A549 (cell line): ENCODE data around the gene THTPA. TPM values are rescaled to one million over a fixed set of nuclear protein-coding genes. Genes with fewer than 3 reads are reported as not detected.

Experiments used
- ATAC-seq, 2 experiments: fragments of 200-7000 bp in 1 of 2; fragments of >200 bp in 1 of 2; cut with Nextera tagmentation in 1 of 2; cut with Tn5 transposase in 1 of 2; 3 replicates each; pipeline versions ENCODE4 v1.8.0 to v1.9.1; 2018 to 2020; ENCODE audit warnings: mild to moderate bottlenecking in 1 of 2, moderate library complexity in 1 of 2
- CTCF ChIA-PET: fragments of 300-600 bp; sonication (Branson Sonifier 250); formaldehyde crosslinking; extraction: SDS; loops from one replicate; lab custom pipeline; 2021; ENCODE audit warnings: antibody characterized with exemption, inconsistent platforms; lab: Yijun Ruan, JAX
- POLR2A ChIA-PET: fragments of 350-600 bp; formaldehyde crosslinking; extraction: SDS; loops from one replicate; lab custom pipeline; 2021; ENCODE audit warnings: antibody characterized with exemption, inconsistent platforms; lab: Yijun Ruan, JAX
- DNase-seq, 2 experiments: peaks; one replicate each; pipeline versions ENCODE4 v3.0.0 to v3.0.0-alpha.2; 2011 to 2016; ENCODE audit warnings: low read depth in 1 of 2, low spot score in 1 of 2
- FAIRE-seq: peaks from 2 replicates; lab custom pipeline; 2011; peaks lifted over from hg19 to GRCh38; lab: Jason Lieb, UNC
- H3K27ac ChIP-seq, 2 experiments: fragments of >200 bp; sonication (Bioruptor Twin); formaldehyde crosslinking; 3 replicates each; pipeline ENCODE4 v1.5.1; 2016 to 2017
- H3K4me1 ChIP-seq: fragments of >200 bp; sonication (Bioruptor Twin); formaldehyde crosslinking; 3 replicates; pipeline ENCODE4 v1.6.1; 2016
- H3K4me2 ChIP-seq: fragments of >200 bp; sonication (Bioruptor Twin); formaldehyde crosslinking; 3 replicates; pipeline ENCODE4 v1.6.1; 2016
- H3K4me3 ChIP-seq: fragments of >200 bp; sonication (Bioruptor Twin); formaldehyde crosslinking; 3 replicates; pipeline ENCODE4 v1.5.1; 2016
- H3K9me3 ChIP-seq: fragments of >200 bp; sonication (Bioruptor Twin); formaldehyde crosslinking; 3 replicates; pipeline ENCODE4 v1.6.1; 2016
- BHLHE40 ChIP-seq: IDR thresholded peaks from 2 replicates; pipeline ENCODE4 v1.6.1; 2012; ENCODE audit warnings: low read depth, low read length, inconsistent platforms
- CEBPB ChIP-seq, 2 experiments: fragments of >200 bp in 1 of 2; sonication (Bioruptor Twin) in 1 of 2; formaldehyde crosslinking in 1 of 2; IDR thresholded peaks; 2 replicates each; pipeline ENCODE4 v1.6.1; 2012 to 2016
- CHD2 ChIP-seq: fragments of 150-350 bp; IDR thresholded peaks from 2 replicates; pipeline ENCODE4 v1.6.1; 2014; ENCODE audit warnings: low read length; ENCODE audit not compliant: partially characterized antibody
- EHMT2 ChIP-seq: fragments of 200-600 bp; sonication (generic); IDR thresholded peaks from 2 replicates; pipeline ENCODE4 v1.6.1; 2016; ENCODE audit warnings: antibody characterized with exemption, low read depth, mild to moderate bottlenecking, moderate library complexity
- ESRRA ChIP-seq: fragments of 150-350 bp; IDR thresholded peaks from 2 replicates; pipeline ENCODE4 v1.6.1; 2014; ENCODE audit warnings: mild to moderate bottlenecking, low read length, borderline replicate concordance
- FOSL2 ChIP-seq, 2 experiments: fragments of 450-650 bp in 1 of 2; fragments of >200 bp in 1 of 2; sonication (Bioruptor Twin) in 1 of 2; formaldehyde crosslinking; IDR thresholded peaks; 2 replicates each; pipeline versions ENCODE4 v1.5.0 to v1.6.1; 2016 to 2020; ENCODE audit warnings: mild to moderate bottlenecking in 1 of 2, moderate library complexity in 1 of 2
- HEYL ChIP-seq: fragments of 250-450 bp; sonication (Bioruptor Pico); IDR thresholded peaks from 2 replicates; pipeline ENCODE4 v1.8.0; 2021; ENCODE audit warnings: mild to moderate bottlenecking, moderate library complexity
- HOXA7 ChIP-seq: fragments of 250-450 bp; sonication (Bioruptor Pico); IDR thresholded peaks from 2 replicates; pipeline ENCODE4 v1.5.0; 2020; ENCODE audit warnings: mild to moderate bottlenecking, moderate library complexity
- HOXB5 ChIP-seq: fragments of 250-450 bp; sonication (Bioruptor Pico); IDR thresholded peaks from 2 replicates; pipeline ENCODE4 v1.5.0; 2020; ENCODE audit warnings: mild to moderate bottlenecking, moderate library complexity
- JUNB ChIP-seq: fragments of >200 bp; sonication (Bioruptor Twin); formaldehyde crosslinking; IDR thresholded peaks from 2 replicates; pipeline ENCODE4 v1.6.1; 2016
- KDM5A ChIP-seq: fragments of 200-600 bp; sonication (generic); IDR thresholded peaks from 2 replicates; pipeline ENCODE4 v1.6.1; 2016; ENCODE audit warnings: antibody characterized with exemption, mild to moderate bottlenecking
- NFE2L2 ChIP-seq: fragments of 150-350 bp; conservative IDR thresholded peaks from 2 replicates; pipeline ENCODE4 v1.6.1; 2014; ENCODE audit warnings: low read length
- NPAS2 ChIP-seq: fragments of 250-450 bp; sonication (Bioruptor Pico); IDR thresholded peaks from 2 replicates; pipeline ENCODE4 v1.8.0; 2022; ENCODE audit warnings: mild to moderate bottlenecking, moderate library complexity, borderline replicate concordance
- PHF8 ChIP-seq: fragments of 200-600 bp; sonication (generic); IDR thresholded peaks from 2 replicates; pipeline ENCODE4 v1.6.1; 2016; ENCODE audit warnings: low read depth, mild to moderate bottlenecking, antibody characterized with exemption, moderate library complexity, borderline replicate concordance
- POLR2A ChIP-seq: IDR thresholded peaks from 2 replicates; pipeline ENCODE4 v1.6.1; 2012; ENCODE audit warnings: mild to moderate bottlenecking, low read length
- RAD21 ChIP-seq, 2 experiments: fragments of >200 bp in 1 of 2; sonication (Bioruptor Twin) in 1 of 2; formaldehyde crosslinking in 1 of 2; IDR thresholded peaks in 1 of 2; conservative IDR thresholded peaks in 1 of 2; 2 replicates in 1 of 2; 3 replicates in 1 of 2; pipeline ENCODE4 v1.6.1; 2012 to 2018; ENCODE audit warnings: inconsistent platforms in 1 of 2
- RARB ChIP-seq: fragments of 250-450 bp; sonication (Bioruptor Pico); IDR thresholded peaks from 2 replicates; pipeline ENCODE4 v1.8.0; 2021; ENCODE audit warnings: mild to moderate bottlenecking, moderate library complexity
- RFX5 ChIP-seq: fragments of 450-650 bp; IDR thresholded peaks from 2 replicates; pipeline ENCODE4 v1.7.1; 2014; ENCODE audit warnings: antibody characterized with exemption, mild to moderate bottlenecking, moderate library complexity
- RNF2 ChIP-seq: fragments of 200-600 bp; sonication (generic); IDR thresholded peaks from 2 replicates; pipeline ENCODE4 v1.6.1; 2016; ENCODE audit warnings: low read depth, mild to moderate bottlenecking, antibody characterized with exemption, moderate library complexity, borderline replicate concordance
- SMC3 ChIP-seq: fragments of >200 bp; sonication (Bioruptor Twin); formaldehyde crosslinking; IDR thresholded peaks from 3 replicates; pipeline ENCODE4 v1.6.1; 2018; ENCODE audit warnings: inconsistent platforms
- TFCP2L1 ChIP-seq: fragments of 250-450 bp; sonication (Bioruptor Pico); IDR thresholded peaks from 2 replicates; pipeline ENCODE4 v1.5.0; 2021; ENCODE audit warnings: mild to moderate bottlenecking
- TP53 ChIP-seq: fragments of 250-450 bp; sonication (Bioruptor Pico); IDR thresholded peaks from 2 replicates; pipeline ENCODE4 v1.5.0; 2021; ENCODE audit warnings: mild to moderate bottlenecking, moderate library complexity
- ZSCAN20 ChIP-seq: fragments of 250-450 bp; sonication (Bioruptor Pico); IDR thresholded peaks from 2 replicates; pipeline ENCODE4 v1.8.0; 2022; ENCODE audit warnings: mild to moderate bottlenecking, moderate library complexity
- WGBS: methylation state at CpG from one replicate; pipeline ENCODE4 v1.1.6; 2017; ENCODE audit errors: missing lambda C conversion rate; 5-methylcytosine and 5-hydroxymethylcytosine counted together
- polyA plus RNA-seq, 4 experiments: library from polyadenylated mRNA; depleted of rRNA in 3 of 4; stranded (reverse); fragments of >200 nt; fragmentation: RNase III in 1 of 4; extraction: RNeasy Plus Mini Kit Qiagen cat#74134 plus additional on column Dnase treatment in 1 of 4; gene quantifications; 2 replicates in 3 of 4; 3 replicates in 1 of 4; pipeline ENCODE4 v1.2.3, GENCODE V29; 2011 to 2017
- TF ChIP-seq, protein P1 (sequence below): IDR thresholded peaks from 2 replicates; pipeline ENCODE4 v1.6.1; 2012
- TF ChIP-seq, protein P2 (sequence below): fragments of 250-450 bp; sonication (Bioruptor Pico); IDR thresholded peaks from 2 replicates; pipeline ENCODE4 v1.5.0; 2021; ENCODE audit warnings: mild to moderate bottlenecking, moderate library complexity, borderline replicate concordance
- TF ChIP-seq, protein P3 (sequence below): fragments of 250-450 bp; sonication (Bioruptor Pico); IDR thresholded peaks from 2 replicates; pipeline ENCODE4 v1.5.0; 2020; ENCODE audit warnings: low read depth, mild to moderate bottlenecking, moderate library complexity
- TF ChIP-seq, protein P4 (sequence below): fragments of 200-600 bp; sonication (generic); IDR thresholded peaks from 2 replicates; pipeline ENCODE4 v1.6.1; 2016; ENCODE audit warnings: antibody characterized with exemption, mild to moderate bottlenecking, moderate library complexity

THTPA gene
- polyA plus RNA-seq, 2 of the 4 experiments (the other 2 are of a cell fraction): 8.1 to 23.9 TPM

DNA sequence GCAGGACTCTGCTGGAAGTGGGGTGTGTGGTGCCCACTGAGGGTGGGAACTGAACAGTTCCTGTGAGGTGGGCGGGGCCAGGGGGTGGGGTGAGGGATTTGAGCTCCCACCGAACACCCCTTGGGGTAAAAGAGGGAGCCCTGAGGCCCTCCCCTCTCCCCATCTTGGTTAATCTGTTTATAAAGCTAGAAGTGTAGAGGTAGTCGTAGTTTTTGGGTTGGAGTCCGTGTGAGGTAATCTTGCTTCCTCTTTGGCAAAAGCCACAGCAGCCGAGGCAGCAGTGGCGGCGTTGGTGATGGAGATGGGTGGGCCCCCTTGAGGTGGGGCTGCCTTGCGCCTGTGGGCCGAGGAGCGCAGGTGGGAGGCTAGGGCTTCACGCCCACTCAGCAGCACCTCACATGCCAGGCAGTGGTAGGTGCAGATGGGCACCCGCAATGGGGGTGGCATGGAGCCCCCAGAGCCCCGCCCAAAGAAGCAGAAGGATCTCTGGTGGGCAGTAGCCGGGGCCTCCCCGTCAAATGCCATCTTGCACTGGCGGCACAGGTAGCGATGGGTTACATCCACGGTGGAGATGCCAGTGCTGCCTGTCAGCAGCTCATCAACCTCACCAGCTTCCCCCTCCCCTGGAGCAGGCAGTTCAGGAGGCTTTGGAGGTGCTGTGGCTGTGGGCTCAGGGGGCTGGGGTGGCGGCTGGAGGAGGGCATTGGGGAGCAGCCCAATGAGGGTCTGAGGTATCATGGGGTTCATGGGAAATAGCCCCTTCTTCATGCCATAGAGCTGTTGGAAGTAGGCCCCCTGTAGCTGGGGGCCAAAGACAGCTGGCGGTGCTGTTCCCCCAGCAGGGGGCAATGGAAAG lies 34.1 kb upstream of the THTPA start:
- Histone ChIP-seq H3K4me3 (no peak overlapping the region), H3K4me2 (no peak overlapping the region), H3K9me3 (no peaks in the 10 kb centered on the region), H3K27ac (no peak overlapping the region), H3K4me1 (no peaks in the 10 kb centered on the region)
- 81% methylated on average over 11 of the region's 20 CpGs for WGBS
- ChIA-PET POLR2A (no interaction called here), CTCF (interaction anchor here (0.7 to 2.8 kb wide), 6 partner anchors 9 to 46 kb away, joined by 3 to 13 read pairs (median 3); no protein-coding TSS in a partner anchor)
- no peak for DNase-seq
- TF ChIP-seq PHF8 (no peak), RAD21 (conservative IDR thresholded peaks at IDR 0.05 in 1 of 2, IDR thresholded peaks at IDR 0.05 in 1 of 2) (no peak), CHD2 (no peak), FOSL2 (IDR thresholded peaks at IDR 0.05) (no peak), FOSL2 (CRISPR knock-in tag; IDR thresholded peaks at IDR 0.05) (no peak), TP53 (CRISPR knock-in tag) (no peak), NFE2L2 (no peak), JUNB (no peak), EHMT2 (no peak), NPAS2 (CRISPR knock-in tag) (no peak), POLR2A (no peak), SMC3 (no peak), HEYL (CRISPR knock-in tag) (no peak)
- TF ChIP-seq, protein P1, sequence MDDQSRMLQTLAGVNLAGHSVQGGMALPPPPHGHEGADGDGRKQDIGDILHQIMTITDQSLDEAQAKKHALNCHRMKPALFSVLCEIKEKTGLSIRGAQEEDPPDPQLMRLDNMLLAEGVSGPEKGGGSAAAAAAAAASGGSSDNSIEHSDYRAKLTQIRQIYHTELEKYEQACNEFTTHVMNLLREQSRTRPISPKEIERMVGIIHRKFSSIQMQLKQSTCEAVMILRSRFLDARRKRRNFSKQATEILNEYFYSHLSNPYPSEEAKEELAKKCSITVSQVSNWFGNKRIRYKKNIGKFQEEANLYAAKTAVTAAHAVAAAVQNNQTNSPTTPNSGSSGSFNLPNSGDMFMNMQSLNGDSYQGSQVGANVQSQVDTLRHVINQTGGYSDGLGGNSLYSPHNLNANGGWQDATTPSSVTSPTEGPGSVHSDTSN: no peak
- TF ChIP-seq, protein P2, sequence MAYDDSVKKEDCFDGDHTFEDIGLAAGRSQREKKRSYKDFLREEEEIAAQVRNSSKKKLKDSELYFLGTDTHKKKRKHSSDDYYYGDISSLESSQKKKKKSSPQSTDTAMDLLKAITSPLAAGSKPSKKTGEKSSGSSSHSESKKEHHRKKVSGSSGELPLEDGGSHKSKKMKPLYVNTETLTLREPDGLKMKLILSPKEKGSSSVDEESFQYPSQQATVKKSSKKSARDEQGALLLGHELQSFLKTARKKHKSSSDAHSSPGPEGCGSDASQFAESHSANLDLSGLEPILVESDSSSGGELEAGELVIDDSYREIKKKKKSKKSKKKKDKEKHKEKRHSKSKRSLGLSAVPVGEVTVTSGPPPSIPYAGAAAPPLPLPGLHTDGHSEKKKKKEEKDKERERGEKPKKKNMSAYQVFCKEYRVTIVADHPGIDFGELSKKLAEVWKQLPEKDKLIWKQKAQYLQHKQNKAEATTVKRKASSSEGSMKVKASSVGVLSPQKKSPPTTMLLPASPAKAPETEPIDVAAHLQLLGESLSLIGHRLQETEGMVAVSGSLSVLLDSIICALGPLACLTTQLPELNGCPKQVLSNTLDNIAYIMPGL: no peak
- TF ChIP-seq, protein P3, sequence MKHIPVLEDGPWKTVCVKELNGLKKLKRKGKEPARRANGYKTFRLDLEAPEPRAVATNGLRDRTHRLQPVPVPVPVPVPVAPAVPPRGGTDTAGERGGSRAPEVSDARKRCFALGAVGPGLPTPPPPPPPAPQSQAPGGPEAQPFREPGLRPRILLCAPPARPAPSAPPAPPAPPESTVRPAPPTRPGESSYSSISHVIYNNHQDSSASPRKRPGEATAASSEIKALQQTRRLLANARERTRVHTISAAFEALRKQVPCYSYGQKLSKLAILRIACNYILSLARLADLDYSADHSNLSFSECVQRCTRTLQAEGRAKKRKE (CRISPR knock-in tag): no peak
- no peak for ATAC-seq
- no peak for FAIRE-seq

DNA sequence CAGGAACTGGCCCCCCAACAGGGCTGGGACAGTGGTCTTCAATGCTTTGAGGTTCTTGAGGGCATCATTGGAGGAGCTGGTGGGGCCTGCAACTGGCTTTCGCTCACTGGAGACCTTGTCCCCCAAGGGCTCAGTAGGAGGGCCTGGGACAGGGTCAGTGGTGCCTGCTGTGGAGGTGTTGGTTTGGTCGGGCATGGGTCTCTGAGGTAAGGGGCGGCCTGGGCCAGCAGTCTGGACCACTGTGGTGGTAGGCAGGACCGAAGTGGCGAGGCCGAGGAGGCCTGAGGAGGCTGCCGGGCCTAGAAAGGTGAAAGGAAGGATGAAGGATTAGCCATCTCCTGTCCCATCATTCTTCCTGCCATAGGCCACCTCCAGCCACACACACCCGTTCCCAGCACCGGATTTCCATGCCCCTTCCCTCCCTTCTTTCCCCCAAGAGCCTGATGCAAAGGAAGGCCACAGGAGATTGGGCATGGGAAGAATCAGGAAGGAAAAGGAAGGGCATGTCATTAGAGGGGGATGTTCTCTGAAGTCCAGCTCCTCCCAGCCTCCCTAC lies 33.4 kb upstream of the THTPA start:
- WGBS: 53% methylated on average over 8 of the region's 9 CpGs
- no peak overlapping the region for H3K4me2 ChIP-seq
- no peak overlapping the region for H3K4me3 ChIP-seq
- no peaks in the 10 kb centered on the region for H3K9me3 ChIP-seq
- no peaks in the 10 kb centered on the region for H3K4me1 ChIP-seq
- no peak overlapping the region for H3K27ac ChIP-seq
- no peak for FAIRE-seq
- TF ChIP-seq TFCP2L1 (no peak), KDM5A (no peak), RFX5 (no peak), BHLHE40 (no peak), TP53 (CRISPR knock-in tag) (no peak), HOXB5 (no peak), HOXA7 (CRISPR knock-in tag) (no peak), RNF2 (no peak), NPAS2 (CRISPR knock-in tag) (no peak), FOSL2 (IDR thresholded peaks at IDR 0.05) (no peak), FOSL2 (CRISPR knock-in tag; IDR thresholded peaks at IDR 0.05) (no peak), ZSCAN20 (CRISPR knock-in tag) (no peak), RARB (no peak), RAD21 (conservative IDR thresholded peaks at IDR 0.05 in 1 of 2, IDR thresholded peaks at IDR 0.05 in 1 of 2) (no peak), CEBPB (IDR thresholded peaks at IDR 0.05) (no peak), ESRRA (no peak)
- TF ChIP-seq, protein P4, sequence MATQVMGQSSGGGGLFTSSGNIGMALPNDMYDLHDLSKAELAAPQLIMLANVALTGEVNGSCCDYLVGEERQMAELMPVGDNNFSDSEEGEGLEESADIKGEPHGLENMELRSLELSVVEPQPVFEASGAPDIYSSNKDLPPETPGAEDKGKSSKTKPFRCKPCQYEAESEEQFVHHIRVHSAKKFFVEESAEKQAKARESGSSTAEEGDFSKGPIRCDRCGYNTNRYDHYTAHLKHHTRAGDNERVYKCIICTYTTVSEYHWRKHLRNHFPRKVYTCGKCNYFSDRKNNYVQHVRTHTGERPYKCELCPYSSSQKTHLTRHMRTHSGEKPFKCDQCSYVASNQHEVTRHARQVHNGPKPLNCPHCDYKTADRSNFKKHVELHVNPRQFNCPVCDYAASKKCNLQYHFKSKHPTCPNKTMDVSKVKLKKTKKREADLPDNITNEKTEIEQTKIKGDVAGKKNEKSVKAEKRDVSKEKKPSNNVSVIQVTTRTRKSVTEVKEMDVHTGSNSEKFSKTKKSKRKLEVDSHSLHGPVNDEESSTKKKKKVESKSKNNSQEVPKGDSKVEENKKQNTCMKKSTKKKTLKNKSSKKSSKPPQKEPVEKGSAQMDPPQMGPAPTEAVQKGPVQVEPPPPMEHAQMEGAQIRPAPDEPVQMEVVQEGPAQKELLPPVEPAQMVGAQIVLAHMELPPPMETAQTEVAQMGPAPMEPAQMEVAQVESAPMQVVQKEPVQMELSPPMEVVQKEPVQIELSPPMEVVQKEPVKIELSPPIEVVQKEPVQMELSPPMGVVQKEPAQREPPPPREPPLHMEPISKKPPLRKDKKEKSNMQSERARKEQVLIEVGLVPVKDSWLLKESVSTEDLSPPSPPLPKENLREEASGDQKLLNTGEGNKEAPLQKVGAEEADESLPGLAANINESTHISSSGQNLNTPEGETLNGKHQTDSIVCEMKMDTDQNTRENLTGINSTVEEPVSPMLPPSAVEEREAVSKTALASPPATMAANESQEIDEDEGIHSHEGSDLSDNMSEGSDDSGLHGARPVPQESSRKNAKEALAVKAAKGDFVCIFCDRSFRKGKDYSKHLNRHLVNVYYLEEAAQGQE: no peak
- ChIA-PET POLR2A (no interaction called here), CTCF (interaction anchor here (0.6 to 2.8 kb wide), 7 partner anchors 12 to 1886 kb away, joined by 3 to 13 read pairs (median 3); no protein-coding TSS in a partner anchor)
- no peak for DNase-seq
- ATAC-seq: no peak
